Peyer's patch (tissue), 4 donors: Measurements from ENCODE around the gene PLPPR2.

Experiments used
- POLR2A ChIP-seq, 2 donors: fragments of 450-650 bp; IDR thresholded peaks; one replicate each; pipeline ENCODE4 v1.5.1; 2017; ENCODE audit warnings: antibody characterized with exemption in 2 of 2, mild to moderate bottlenecking in 2 of 2, moderate library complexity in 2 of 2
- TF ChIP-seq, protein P1 (sequence below), 6 experiments: fragments of 450-650 bp in 4 of 6; fragments of 200-600 bp in 2 of 6; sonication (generic) in 1 of 6; IDR thresholded peaks; one replicate each; pipeline ENCODE4 v1.5.1; 2017 to 2019; ENCODE audit warnings: antibody characterized with exemption in 6 of 6, mild to moderate bottlenecking in 3 of 6, moderate library complexity in 1 of 6

- TF ChIP-seq, protein P1, sequence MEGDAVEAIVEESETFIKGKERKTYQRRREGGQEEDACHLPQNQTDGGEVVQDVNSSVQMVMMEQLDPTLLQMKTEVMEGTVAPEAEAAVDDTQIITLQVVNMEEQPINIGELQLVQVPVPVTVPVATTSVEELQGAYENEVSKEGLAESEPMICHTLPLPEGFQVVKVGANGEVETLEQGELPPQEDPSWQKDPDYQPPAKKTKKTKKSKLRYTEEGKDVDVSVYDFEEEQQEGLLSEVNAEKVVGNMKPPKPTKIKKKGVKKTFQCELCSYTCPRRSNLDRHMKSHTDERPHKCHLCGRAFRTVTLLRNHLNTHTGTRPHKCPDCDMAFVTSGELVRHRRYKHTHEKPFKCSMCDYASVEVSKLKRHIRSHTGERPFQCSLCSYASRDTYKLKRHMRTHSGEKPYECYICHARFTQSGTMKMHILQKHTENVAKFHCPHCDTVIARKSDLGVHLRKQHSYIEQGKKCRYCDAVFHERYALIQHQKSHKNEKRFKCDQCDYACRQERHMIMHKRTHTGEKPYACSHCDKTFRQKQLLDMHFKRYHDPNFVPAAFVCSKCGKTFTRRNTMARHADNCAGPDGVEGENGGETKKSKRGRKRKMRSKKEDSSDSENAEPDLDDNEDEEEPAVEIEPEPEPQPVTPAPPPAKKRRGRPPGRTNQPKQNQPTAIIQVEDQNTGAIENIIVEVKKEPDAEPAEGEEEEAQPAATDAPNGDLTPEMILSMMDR (IDR thresholded peaks at IDR 0.05), result no peak
- TF ChIP-seq POLR2A (IDR thresholded peaks at IDR 0.05), result no peak
Observed at GRCh38 chr19:11363881-11364280, 8.6 kb downstream of the PLPPR2 start.
